Measurements from ENCODE around the gene UBASH3B. TPM values are rescaled to one million over a fixed set of nuclear protein-coding genes. Genes with fewer than 3 reads are reported as not detected.

Gene UBASH3B
- total RNA-seq, 1 experiment from 2014 or later, result 9.4 TPM

DNA sequence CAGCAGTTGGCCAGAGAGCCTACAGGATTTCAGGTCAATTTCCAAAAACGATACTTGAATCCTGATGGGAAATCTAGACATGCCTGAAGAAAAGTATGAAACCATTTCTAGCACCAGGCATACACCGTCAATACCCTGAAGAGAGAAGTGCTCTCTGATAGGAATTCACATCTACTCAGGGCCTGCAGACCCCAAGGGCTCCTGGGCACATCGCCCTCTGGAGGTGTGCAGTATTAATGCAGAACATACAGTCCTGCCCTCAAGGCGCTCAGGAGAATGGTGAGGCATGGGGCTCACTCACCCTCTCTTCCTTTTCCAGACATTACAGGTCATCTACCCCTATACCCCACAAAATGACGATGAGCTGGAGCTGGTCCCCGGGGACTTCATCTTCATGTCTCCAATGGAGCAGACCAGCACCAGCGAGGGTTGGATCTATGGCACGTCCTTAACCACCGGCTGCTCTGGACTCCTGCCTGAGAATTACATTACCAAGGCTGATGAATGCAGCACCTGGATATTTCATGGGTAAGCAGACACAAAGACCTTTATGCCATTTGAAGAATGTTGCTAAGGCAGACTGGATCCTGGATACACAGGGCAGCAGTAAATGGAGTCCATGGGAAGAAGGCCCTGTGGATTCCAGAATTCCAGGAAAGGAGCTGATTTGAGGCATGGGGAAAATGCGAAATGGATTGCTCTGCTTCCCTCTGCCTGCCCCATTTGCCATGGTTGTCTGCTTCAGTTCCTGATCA lies 133.4 kb downstream of the UBASH3B start:
- no peak for DNase-seq
- H3K36me3 ChIP-seq, result peaks cover 29% of the 10 kb centered on the region
- no peaks in the 10 kb centered on the region for H3K9me3 ChIP-seq
- no peak overlapping the region for H3K4me3 ChIP-seq
- no peaks in the 10 kb centered on the region for H3K27me3 ChIP-seq

DNA sequence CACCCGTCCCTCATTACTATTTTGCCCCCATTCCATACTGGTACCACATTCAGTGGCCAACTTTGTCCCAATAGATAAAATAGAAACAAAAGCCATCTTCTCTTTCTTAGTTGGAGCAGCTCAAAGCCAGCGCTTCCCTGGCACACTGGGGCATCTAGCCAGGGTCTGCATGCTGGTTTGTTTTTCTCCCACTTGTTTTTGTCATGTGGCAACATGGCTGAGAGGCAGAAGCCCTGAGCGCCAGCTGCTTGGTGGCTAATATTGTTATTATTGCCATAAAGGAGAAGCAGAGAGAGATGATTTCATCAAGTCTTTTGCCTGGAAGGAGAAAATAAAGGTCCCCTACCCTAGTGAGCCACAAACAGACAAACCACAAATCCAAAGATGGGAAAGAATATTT lies 134.4 kb downstream of the UBASH3B start:
- no peak for DNase-seq

DNA sequence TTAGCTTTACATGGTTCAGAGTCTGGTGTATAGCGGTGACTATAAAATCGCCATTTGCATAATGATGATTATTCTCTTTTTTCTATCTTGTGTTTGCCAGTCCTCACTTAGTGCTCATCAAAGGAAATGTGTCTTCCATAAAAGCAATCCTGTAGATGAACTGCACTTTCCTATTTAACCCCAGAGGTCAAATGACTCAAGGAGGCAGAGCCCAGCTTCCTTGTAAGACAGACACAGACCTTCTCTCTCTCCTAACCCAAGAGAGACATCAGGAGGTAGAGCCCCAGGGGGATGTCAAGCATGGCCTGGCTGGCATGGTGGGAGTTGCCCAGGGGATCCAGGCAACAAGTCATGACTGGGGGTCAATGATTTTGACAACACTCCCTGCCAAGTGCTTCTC lies 135.9 kb downstream of the UBASH3B start:
- peaks cover 33% of the 10 kb centered on the region for H3K36me3 ChIP-seq

More for the DNA sequence above, 134.4 kb downstream of the UBASH3B start:
- Histone ChIP-seq H3K36me3 (peaks cover 28% of the 10 kb centered on the region), H3K9me3 (no peaks in the 10 kb centered on the region), H3K27me3 (no peaks in the 10 kb centered on the region), H3K4me3 (no peak overlapping the region)

DNA sequence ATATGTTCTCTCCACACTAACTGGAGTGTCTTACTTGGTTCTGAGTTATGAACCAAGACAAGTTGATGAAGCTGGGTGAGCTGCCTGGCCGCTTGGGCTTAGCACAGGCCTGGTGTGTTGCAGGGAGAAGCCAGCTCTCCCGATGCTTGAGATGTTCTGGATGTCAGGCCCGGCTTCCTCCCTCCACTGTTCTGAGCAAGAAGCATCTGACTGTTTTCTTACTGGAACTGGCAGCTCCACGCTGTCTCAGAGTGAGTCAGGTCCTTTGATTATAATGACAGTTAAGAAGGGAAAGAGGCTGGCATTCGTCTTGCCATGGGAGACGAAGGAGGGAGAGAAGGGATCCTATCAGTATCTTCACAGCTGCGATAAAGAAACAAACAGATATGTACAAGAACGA lies 136.3 kb downstream of the UBASH3B start:
- DNase-seq, result peak; percentile 63
- Histone ChIP-seq H3K4me3 (no peak overlapping the region), H3K36me3 (peaks cover 37% of the 10 kb centered on the region), H3K9me3 (no peaks in the 10 kb centered on the region), H3K27me3 (no peaks in the 10 kb centered on the region)

More for the DNA sequence above, 135.9 kb downstream of the UBASH3B start:
- DNase-seq, result peak; percentile 34
- Histone ChIP-seq H3K9me3 (no peaks in the 10 kb centered on the region), H3K4me3 (no peak overlapping the region), H3K27me3 (no peaks in the 10 kb centered on the region)

DNA sequence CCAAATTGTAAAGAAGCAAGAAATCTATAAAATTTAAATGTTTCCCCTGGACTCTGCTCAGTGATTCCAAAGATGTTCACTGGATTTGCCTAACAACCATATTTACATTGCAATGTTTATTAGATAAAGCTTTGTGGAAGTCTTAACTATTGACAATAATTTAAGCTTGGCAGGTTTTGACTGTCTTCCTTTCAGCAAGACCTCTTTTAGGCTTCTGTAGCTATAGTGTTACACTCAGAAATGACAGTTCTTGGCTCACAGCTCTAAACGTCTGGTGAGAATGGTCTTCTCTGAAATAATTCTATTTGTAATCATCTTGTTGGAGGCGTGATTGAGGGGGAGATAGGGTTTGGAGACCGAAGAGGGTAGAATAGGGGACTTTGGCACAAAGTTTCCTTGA lies 138.0 kb downstream of the UBASH3B start:
- no peak for DNase-seq
- Histone ChIP-seq H3K4me3 (no peak overlapping the region), H3K9me3 (no peaks in the 10 kb centered on the region), H3K36me3 (peaks cover 50% of the 10 kb centered on the region), H3K27me3 (no peaks in the 10 kb centered on the region)

DNA sequence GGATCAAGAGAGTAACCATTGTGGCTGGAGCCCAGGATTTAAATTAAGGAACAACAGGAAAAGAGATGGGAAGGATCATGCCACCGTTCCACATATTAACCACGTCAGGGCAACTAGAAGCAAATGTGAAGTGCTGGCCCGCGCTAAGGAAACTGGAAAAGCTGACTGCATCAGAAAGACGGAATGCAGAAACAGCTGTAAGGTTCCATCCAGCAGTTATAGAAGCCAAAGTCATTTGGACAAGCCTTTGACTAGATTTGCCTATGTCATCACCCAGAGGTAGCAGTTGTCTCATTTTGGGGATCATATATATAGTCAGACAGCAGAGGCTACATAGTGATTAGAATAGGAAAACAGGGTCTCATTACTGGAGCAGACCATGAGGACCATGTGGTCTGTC lies 139.8 kb downstream of the UBASH3B start:
- Histone ChIP-seq H3K36me3 (peaks cover 40% of the 10 kb centered on the region), H3K27me3 (no peaks in the 10 kb centered on the region), H3K9me3 (no peaks in the 10 kb centered on the region), H3K4me3 (no peak overlapping the region)
- no peak for DNase-seq

DNA sequence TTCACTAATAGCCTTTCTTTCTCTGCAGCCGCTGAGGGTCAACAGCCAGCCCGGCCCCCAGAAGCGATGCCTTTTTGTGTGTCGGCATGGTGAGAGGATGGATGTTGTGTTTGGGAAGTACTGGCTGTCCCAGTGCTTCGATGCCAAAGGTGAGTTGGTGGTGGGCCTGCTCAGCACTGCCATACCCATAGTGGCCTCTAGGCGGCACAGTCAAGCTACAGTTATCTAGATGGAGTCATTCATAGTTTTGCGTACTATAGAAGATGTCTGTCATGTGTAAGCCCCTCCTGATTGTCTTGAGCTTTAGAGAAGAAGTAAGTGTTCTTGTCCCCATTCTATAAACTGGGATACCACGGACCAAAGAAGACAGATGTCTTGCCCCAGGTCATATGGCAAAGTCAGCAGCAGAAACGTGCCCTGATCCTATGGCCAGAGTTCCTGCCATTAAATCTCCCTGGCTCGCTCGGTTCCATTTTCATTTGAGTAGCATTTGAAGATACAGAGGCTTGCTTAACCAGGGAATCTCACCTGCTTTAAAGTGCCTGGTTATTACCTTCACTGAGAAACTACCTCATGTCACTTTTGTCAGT lies 140.7 kb downstream of the UBASH3B start:
- H3K4me3 ChIP-seq, result no peak overlapping the region
- H3K27me3 ChIP-seq, result no peaks in the 10 kb centered on the region
- peaks cover 45% of the 10 kb centered on the region for H3K36me3 ChIP-seq
- DNase-seq, result peak; percentile 16
- no peaks in the 10 kb centered on the region for H3K9me3 ChIP-seq

DNA sequence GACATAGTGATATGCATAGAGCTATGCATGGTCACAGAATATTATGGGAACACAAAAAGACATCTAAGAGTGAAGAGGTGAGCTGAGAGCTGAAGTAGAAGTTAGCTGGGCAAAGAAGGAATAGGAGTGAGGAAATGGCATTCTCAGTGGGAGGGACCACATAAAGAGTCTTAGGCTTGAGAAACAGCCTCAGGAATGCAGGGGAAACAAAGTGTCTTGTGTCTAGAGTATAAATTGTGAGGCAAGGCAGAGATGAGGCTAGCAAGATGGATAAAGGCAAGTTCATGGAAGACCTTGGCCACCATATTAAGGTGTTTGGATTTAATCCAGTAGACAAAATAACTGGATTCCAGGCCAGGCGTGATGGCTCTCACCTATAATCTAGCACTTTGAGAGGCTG lies 142.1 kb downstream of the UBASH3B start:
- Histone ChIP-seq H3K27me3 (no peaks in the 10 kb centered on the region), H3K36me3 (peaks cover 56% of the 10 kb centered on the region), H3K9me3 (no peaks in the 10 kb centered on the region), H3K4me3 (no peak overlapping the region)
- no peak for DNase-seq

DNA sequence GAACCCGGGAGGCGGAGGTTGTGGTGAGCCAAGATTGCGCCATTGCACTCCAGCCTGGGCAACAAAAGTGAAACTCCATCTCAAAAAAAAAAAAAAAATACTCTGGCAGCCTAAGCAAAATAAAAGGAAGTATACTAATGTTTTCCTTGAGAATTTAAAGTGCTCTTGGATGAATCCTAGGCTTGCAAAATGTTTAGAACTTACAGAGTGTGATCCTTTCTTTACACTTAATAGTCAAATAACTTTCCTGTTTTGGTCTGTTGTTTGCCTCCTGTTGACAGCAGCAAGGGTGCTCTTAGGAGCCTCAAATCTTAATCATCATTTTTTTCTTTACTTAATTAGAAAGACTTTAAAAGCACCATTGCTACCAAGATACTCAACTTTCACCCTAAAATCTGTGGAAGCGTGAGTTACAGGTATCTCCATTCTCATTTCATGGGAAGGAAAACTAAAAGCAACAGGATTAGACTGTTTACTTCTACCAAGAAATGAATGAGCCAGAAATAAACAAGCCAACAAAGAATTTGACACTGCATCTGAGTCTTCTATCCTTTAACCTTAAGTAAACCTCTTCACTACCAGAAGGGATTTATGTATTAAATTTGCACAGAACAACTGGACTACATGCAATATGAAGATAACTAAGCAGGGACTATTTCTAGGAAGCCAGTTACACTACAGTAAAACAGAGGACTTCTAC lies 144.0 kb downstream of the UBASH3B start:
- no peak for DNase-seq
- Histone ChIP-seq H3K27me3 (no peaks in the 10 kb centered on the region), H3K4me3 (no peak overlapping the region), H3K36me3 (peaks cover 60% of the 10 kb centered on the region), H3K9me3 (no peaks in the 10 kb centered on the region)

DNA sequence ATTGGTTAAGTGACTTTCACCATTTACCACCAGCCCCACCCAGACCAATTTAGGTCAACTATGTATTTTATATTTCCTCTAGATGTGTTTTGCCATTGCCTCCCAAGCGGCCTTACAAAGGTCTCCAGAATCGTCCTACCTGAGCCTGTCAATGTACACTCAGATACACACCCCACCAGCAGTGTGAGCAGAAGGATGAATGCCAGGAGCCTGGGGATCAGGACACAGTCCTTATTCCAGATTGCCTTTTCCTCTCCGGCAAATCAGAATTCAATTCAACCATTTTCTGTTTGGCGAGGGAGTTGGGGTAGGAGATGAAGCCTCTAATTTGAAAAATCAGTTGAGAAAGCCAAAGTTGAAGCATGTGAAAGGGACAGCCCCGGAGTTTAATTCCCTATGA lies 147.4 kb downstream of the UBASH3B start:
- Histone ChIP-seq H3K4me3 (no peak overlapping the region), H3K9me3 (no peaks in the 10 kb centered on the region), H3K27me3 (no peaks in the 10 kb centered on the region), H3K36me3 (peaks cover 37% of the 10 kb centered on the region)
- no peak for DNase-seq

DNA sequence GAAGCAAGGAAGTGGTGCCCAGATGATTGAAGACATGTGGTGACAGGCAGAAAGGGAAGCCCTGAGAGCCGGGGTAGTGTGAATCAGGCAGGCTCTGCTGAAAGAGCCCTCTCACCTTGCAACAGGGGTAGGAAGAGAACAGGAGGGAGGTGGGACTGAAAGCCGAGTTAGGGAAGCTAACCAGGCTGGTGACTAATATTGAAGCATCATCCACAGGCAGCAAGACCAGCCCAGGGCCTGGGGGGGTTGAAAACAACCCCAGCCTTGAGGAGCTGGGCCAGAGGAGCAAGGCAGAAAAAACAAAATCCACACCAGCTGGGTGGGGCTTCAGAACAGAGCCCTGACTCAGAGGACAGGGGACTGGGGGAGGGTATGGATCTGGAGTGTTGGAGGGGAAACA lies 147.8 kb downstream of the UBASH3B start:
- peak; percentile 56 for DNase-seq
- H3K9me3 ChIP-seq, result no peaks in the 10 kb centered on the region
- no peaks in the 10 kb centered on the region for H3K27me3 ChIP-seq
- peaks cover 35% of the 10 kb centered on the region for H3K36me3 ChIP-seq
- no peak overlapping the region for H3K4me3 ChIP-seq

DNA sequence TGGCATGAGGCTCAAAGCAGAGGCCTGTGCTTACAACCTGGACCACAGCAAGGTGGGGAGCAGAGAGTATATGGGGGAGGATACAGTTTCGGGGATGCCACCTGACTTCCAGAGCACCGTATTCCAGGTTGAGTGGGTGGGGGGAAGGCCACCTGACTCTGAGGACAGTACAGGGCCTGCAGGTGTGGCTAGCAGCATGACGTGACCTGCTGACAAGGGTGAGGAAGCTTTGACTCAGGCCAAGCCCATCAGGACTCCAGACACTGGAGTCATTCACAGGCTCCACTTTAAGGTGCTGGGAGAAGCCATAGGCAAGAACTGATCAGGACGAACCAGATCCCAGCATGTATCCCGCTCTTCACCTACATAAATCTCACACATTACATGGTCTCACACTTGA lies 148.2 kb downstream of the UBASH3B start:
- H3K4me3 ChIP-seq, result no peak overlapping the region
- no peaks in the 10 kb centered on the region for H3K27me3 ChIP-seq
- no peak for DNase-seq
- no peaks in the 10 kb centered on the region for H3K9me3 ChIP-seq
- peaks cover 34% of the 10 kb centered on the region for H3K36me3 ChIP-seq

DNA sequence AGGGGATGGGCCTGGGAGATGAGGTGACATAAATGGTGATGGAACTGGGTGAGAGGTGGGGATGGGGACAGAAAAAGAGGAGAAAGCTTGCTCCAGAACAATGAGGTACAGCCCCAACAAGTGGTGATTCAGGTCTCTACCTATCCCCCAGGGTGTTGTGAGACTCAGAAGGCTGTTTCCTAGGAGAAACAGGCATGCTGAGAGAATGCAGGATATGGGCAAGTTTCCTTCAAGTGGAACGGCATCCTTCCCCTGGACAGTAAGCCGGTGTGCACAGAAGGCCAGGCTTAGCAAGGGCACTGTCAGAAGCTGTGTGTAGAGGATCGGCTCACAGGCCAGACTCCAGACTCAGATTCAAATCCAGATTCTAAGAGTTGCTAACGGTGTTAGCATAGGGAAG lies 148.6 kb downstream of the UBASH3B start:
- DNase-seq, result no peak
- Histone ChIP-seq H3K4me3 (no peak overlapping the region), H3K36me3 (peaks cover 29% of the 10 kb centered on the region), H3K9me3 (no peaks in the 10 kb centered on the region), H3K27me3 (no peaks in the 10 kb centered on the region)

DNA sequence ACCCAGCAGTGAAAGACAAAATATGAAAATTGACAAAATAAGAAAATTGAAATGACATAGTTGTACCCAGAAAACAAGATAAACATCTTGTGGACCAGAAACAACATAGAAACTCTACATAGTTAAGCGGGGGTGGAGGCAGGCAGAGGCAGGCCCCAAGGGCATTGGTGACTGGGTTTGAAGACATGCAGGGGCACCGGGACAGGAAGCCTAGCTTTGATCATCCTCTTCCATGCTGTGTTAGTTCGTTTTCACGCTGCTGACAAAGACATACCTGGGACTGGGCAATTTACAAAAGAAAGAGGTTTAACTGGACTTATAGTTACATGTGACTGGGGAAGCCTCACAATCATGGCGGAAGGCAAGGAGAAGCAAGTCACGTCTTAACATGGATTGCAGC lies 149.3 kb downstream of the UBASH3B start:
- H3K9me3 ChIP-seq, result no peaks in the 10 kb centered on the region
- peaks cover 31% of the 10 kb centered on the region for H3K36me3 ChIP-seq
- H3K27me3 ChIP-seq, result no peaks in the 10 kb centered on the region
- no peak overlapping the region for H3K4me3 ChIP-seq
- no peak for DNase-seq

DNA sequence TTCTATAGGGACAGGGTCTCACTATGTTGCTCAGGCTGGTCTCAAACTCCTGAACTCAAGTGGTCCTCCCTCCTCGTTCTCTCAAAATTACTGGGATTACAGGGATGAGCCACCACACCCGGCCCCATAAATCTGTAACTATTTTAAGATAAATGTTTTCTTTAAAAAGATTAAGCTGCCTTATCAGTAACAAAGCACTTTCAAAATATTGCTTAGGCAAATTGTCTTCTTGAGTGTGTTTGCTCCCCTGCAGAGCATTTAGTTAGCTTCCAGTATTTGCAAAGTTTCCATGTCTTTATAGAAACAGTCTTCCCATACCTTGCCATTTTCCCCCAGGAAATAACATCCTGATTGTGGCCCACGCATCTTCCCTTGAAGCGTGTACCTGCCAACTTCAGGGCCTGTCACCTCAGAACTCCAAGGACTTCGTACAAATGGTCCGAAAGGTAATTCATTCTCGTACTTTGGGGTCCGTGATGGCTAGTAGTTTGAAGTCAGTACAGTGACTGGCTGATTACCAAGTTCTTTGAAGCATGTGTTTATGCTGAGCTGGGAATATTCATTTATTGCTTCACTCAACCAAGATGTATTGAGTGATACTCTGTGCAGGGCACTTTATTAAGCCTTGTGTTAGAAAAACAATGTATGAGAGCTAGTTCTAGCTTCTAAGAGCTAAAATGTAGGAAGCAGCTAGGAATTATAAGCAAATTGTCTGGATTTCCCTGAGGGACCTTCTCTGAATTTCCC lies 152.4 kb downstream of the UBASH3B start:
- H3K27me3 ChIP-seq, result no peaks in the 10 kb centered on the region
- no peak overlapping the region for H3K4me3 ChIP-seq
- no peaks in the 10 kb centered on the region for H3K9me3 ChIP-seq
- no peak for DNase-seq
- H3K36me3 ChIP-seq, result peaks cover 18% of the 10 kb centered on the region

DNA sequence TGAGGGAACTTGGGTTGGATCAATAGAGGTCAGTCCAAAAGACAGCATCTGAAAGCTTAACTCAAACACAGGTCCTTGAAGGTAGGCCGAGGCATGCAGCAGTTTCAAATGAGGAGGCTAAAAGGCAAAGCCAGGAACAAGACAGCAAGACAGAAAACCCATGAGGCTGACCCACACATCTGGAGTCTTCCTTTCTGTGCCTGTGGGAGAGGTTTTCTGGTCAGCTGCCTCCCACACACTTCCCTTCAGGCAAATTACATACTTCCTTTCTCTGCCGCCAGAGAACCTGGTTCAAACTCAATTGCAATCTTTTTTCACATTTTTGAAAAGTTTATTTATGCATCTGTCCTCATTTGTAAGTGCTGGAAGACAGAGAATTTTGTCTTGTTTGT lies 153.0 kb downstream of the UBASH3B start:
- Histone ChIP-seq H3K36me3 (peaks cover 14% of the 10 kb centered on the region), H3K27me3 (no peaks in the 10 kb centered on the region), H3K9me3 (no peaks in the 10 kb centered on the region), H3K4me3 (no peak overlapping the region)
- no peak for DNase-seq

DNA sequence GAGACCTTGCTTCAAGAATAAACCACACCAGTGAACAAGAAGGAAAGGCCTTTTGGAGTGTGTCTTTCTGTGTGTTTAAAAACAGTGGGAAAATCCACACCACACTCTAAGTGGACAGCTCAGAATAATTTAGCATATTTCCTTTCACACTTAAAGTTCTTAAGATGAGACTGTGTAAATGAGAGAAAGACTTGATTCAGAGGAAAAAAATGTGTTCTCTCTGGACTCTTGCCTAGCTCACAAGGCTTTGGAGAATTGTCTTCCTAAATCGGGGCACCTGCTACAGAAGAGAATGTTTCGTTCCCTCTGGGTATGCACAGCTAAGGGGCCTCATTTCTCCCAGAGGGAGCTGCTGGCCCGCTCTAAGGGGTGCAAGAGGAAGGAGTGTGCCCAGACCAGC lies 154.3 kb downstream of the UBASH3B start:
- H3K27me3 ChIP-seq, result no peaks in the 10 kb centered on the region
- no peaks in the 10 kb centered on the region for H3K9me3 ChIP-seq
- H3K36me3 ChIP-seq, result peaks cover 14% of the 10 kb centered on the region
- no peak overlapping the region for H3K4me3 ChIP-seq
- no peak for DNase-seq
